DMS153 (cell line): Measurements from ENCODE around the gene SLX4IP.
A peak's percentile ranks its signal among the peaks of the same experiment; 100 is the strongest.

Experiments
- DNase-seq: peaks from one replicate; lab custom pipeline; 2025; lab: John Stamatoyannopoulos, UW

The SLX4IP gene

DNA sequence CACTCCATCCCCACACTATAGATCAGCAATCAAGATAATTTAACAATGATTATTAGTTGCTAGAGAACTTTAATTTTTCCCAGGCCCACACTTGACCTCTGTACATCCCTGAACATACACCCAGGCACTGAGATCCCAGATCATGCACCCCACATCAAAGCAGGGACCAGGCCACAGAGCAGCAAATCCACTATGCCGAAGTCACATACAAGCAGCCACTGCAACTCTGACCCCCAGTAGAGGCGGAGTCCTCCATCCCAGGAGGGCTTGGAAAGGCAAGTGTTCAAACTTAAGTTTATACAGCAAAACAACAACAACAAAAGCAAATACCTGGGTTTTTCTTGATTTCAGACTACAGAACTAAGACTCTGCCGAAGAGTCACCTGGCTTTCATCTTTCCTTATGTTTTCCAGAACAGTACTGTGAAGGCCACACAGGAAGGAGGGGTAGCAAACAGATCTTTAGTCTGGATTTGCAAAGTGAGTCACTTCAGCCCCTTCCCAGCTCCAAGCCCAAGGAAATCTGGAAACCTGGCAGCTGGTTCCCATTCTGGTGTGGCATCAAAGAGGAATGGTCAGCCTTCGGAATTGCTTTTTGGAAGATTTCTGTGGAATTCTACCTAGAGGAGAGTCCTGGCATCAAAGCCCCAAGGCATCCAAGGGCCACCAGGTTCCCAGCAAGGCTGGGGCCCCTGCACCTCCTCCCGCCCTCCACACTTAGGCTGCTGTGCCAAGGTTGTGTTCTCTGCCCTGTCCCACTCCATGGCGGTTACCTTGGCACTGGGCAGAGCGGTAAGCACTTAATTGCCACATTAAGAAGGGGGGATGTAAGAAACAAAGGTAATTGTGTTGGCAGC, 231.3 kb downstream of the SLX4IP start:
- no peak for DNase-seq

DNA sequence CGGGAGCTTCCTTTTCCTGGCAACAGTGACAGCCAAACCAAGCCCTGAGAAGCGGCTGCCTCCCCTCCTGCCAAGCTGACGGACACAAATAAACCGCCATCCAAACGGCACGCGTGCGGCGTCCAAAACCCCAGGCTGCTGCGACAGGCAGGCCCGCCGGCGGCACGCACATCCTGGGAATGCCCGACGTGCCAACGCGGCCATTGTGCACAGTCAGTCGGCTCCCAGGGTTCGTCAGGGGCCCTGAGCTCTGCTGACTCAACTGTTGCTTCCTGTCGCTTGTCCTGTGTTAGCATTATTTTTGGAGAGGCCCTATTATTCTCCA, 231.9 kb downstream of the SLX4IP start:
- DNase-seq = peak; percentile 67

GRCh38 chr20:10667560-10668167, 232.6 kb downstream of the SLX4IP start:
- peak; percentile 61 for DNase-seq

GRCh38 chr20:10668677-10669368, 233.7 kb downstream of the SLX4IP start:
- DNase-seq = no peak

DNA sequence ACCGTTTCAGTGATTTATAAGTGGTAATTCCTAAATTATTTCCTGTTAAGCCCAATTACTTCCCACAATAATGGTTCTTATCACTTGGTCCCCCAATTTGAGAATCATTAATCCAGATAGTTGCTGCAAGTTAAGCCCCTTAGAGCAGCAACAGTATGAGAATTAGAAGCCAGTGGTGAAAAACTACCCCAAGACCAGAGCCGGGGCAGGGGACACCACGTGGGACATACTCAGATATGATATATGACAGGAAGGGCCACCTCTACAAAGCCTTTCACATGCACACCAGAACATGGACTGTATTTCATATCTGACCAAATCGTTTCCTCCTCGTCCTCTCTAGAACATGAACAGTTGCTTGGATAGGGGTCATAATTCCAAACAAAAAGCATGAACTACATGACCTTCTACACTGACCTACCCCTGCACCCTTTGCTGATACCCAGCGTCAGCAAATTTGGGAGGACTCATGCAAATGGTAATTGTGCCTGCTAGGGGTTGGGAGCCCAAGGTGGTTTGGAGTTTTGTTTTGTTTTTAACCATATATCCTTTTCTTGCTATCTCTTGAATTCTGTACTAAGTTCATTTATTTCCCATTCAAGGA, 234.8 kb downstream of the SLX4IP start:
- no peak for DNase-seq

GRCh38 chr20:10670501-10671220, 235.6 kb downstream of the SLX4IP start:
- DNase-seq = no peak

DNA sequence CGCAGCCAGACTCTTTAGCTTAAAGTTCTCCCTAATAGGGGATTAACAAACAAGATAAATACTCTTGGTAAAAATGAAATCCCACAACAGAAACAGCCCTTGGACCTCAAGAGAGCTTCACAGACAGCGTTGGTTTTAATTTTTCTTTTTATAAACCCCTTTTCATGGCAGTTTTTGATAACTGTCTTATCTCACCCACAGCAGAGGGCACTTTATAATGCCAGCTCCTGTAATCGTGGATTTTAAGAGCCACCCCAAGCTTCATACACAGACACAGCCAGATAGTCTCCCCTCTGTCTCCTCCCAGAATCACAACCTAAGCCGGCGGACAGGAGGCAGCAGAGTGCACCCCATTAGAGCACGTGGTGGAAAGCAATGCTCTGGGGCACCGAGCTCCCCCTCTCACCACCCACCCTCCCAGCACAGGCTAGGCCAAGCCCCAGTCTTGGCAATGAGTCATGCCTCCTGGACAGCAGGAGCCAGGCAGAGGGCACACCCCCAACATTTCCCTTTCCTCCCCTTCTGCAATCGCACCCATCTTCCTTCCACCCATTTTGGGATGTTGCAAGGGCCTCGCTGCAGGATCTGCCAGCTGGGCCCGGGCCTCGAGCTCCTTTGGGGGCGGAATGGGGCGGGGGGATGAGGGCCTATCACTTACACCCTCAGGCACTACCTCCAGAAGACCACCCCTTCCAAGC, 236.3 kb downstream of the SLX4IP start:
- DNase-seq = peak; percentile 17

DNA sequence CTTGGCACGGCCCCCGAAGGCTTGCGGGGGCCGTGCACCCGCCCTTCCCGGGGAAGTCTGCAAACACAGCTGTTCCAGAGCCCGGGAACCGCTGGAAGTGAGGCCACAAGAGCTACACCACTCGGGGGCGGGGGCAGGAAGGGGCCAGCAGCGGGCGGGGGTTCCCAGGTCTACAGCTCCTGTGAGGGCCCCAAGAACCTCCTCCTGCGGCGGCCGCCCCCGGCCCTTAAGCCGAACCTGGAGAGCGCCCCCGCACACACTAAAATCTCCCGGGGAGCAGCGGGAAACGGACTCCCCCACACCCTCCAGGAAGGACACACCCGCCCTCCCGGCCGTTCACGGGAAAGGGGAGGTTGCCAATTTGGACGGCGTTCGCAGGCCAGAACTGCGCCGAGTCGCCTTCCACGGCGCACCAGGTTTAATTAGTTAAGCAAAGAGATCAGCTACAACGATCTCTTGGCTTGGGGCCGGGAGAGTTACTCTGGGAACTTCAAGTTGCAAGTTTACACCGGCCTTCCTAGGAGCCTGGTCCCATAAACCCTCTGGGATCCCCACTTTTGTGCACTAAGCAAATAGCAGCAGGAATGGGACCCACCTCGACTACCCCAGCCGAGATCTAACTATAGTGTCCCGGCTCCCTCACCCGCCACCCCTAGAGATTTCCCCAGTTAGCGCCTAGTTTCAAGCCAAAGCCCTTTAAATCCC, 237.0 kb downstream of the SLX4IP start:
- no peak for DNase-seq

- peak; percentile 15 for DNase-seq
Measured at GRCh38 chr20:10672624-10673127, 237.6 kb downstream of the SLX4IP start.

- DNase-seq = peak; percentile 37
Measured at GRCh38 chr20:10673176-10673841, 238.2 kb downstream of the SLX4IP start.

DNA sequence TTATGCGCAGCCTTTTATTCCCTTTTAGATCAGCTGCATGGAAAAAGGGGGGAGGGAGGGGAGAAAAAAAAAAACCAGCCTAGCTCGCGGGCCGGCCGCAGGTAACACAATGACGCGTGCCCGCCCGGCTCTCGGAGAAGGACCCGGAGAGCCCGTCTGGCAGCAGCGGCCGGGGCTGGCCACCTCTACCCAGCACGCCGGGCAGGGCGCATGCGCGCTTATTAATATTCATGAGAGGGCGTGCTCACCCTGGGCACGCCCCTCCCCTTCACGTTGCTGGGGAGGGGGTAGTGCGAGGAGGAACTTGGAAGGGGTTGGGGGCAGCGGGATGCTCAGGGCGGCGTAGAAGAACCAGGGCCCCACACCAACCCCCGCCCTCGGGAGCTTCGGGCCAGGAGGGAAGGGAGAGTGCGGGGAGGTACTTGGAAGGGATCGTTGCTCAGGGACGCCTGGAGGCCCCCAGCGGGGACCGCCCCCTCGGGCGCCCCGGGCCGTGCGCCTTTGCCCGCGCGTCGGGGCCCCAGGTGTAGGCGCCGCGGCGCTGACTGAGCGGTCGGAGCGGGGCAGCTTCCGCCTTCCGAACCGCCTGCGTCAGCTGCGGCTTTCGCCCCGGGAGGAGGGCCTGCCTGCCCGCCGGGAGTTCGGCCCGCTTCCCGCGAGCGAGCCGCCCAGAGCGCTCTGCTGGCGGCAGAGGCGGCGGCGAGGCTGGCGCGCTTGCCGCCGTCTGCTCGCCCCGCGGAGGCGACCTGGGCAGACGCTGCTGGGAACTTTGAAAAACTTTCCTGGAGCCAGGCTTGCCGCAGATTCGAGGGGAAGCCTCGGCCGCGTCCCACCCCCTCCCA, 239.0 kb downstream of the SLX4IP start, which contains the start of gene JAG1:
JAG1 (minus strand) TSS at position 158 of the 842 bp plus-strand sequence. CDS start 469 bp downstream, outside the sequence.
- peak; percentile 85 for DNase-seq

- peak; percentile 71 for DNase-seq
Measured at GRCh38 chr20:10674684-10675449, 239.8 kb downstream of the SLX4IP start.

DNA sequence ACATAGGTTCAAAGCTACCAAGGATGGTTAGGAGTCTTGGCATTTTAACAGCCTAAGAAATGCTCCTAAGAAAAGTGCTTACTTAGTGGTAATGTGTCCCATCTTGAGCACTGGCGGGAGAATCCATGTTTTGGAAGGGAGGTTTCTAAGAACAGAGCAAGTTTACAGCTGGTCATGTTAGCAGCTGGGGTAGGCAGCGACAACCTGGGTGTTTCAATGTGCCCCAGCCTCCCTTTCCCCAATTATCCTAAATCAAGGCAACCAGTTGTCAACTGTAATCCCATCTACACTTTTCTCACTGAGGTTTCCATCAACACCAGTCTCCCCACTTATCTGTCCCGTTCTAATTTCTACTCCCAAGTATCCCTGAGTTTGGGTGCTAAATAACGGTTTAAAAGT, 240.3 kb downstream of the SLX4IP start:
- DNase-seq = no peak

GRCh38 chr20:10676518-10676917, 241.4 kb downstream of the SLX4IP start:
- DNase-seq = no peak
